Spinal cord (tissue), 4 donors: ENCODE data around the gene CAV1. TPM values are rescaled to one million over a fixed set of nuclear protein-coding genes. Genes with fewer than 3 reads are reported as not detected.

Experiments used
- polyA plus RNA-seq, 2 donors: library from polyadenylated mRNA; unstranded; fragments of 120-200 nt; gene quantifications; one replicate each; pipeline ENCODE4 v1.2.1, GENCODE V29; 2013; ENCODE audit not compliant: insufficient read length in 2 of 2
- small RNA-seq: library from RNA; depleted of rRNA; stranded (forward); fragments of <200 nt; gene quantifications from one replicate; pipeline ENCODE3, GENCODE V24; 2014; ENCODE audit warnings: low replicate concordance
- total RNA-seq, 2 donors: library from RNA; depleted of rRNA in 1 of 2; stranded (reverse); fragments of 120-200 nt in 1 of 2; fragments of >200 nt in 1 of 2; gene quantifications; one replicate each; pipeline versions ENCODE4 v1.2.3 to v1.2.4, GENCODE V29; 2013 to 2014

Gene CAV1
- total and polyA plus RNA-seq, 4 donors: 27.0 to 74.4 (median 54.5) TPM

Small RNA genes within 50 kb of the gene (small RNA-seq; reads per million reads assigned to genes)
- not detected for gene AC006159.2

Other genes with a start within 250 kb of the CAV1 start
- gene CAV2, start 25.3 kb upstream of the CAV1 start, total RNA-seq: 10 to 100 TPM; 30.7 to 40.6 TPM
- 10 to 100 TPM; 14.3 to 17.2 TPM for gene CAV2, start 25.3 kb upstream of the CAV1 start, polyA plus RNA-seq
- 10 to 100 TPM; 15.3 to 27.8 TPM for gene MET, start 147.2 kb downstream of the CAV1 start, total RNA-seq
- 1 to 10 TPM; 2.4 to 4.7 TPM for gene MET, start 147.2 kb downstream of the CAV1 start, polyA plus RNA-seq